Measurements from ENCODE around the gene NDUFS1.
"Not testable (repeated sequence)": the region's sequence is repeated elsewhere in the genome, so short reads cannot be mapped to it uniquely, and the experiment has no call there.

Gene NDUFS1

GRCh38 chr2:206160807-206161179 lies 1.5 kb upstream of the NDUFS1 start:
- no peak for DNase-seq

GRCh38 chr2:206160125-206160806 lies 1.0 kb upstream of the NDUFS1 start:
- DNase-seq: no peak

- DNase-seq: peak in 1 of 2 experiments; percentile 2
These were observed 490 bp downstream of the NDUFS1 start for GRCh38 chr2:206158563-206159345.

GRCh38 chr2:206157014-206157413 lies 2.2 kb downstream of the NDUFS1 start:
- DNase-seq: not testable (repeated sequence)

- no peak for DNase-seq
These were observed 5.0 kb downstream of the NDUFS1 start for GRCh38 chr2:206154197-206154596.

GRCh38 chr2:206150631-206151030 lies 8.6 kb downstream of the NDUFS1 start:
- no peak for DNase-seq

- DNase-seq: no peak
These were observed 9.1 kb downstream of the NDUFS1 start for GRCh38 chr2:206150168-206150567.

GRCh38 chr2:206149330-206149729 lies 9.9 kb downstream of the NDUFS1 start:
- DNase-seq: no peak

- no peak for DNase-seq
These were observed 13.6 kb downstream of the NDUFS1 start for GRCh38 chr2:206145665-206146064.

GRCh38 chr2:206144383-206144782 lies 14.9 kb downstream of the NDUFS1 start:
- DNase-seq: no peak

- DNase-seq: no peak
These were observed 15.8 kb downstream of the NDUFS1 start for GRCh38 chr2:206143451-206143850.

GRCh38 chr2:206127656-206128055 lies 31.6 kb downstream of the NDUFS1 start:
- peak; percentile 2 to 3 for DNase-seq

- DNase-seq: no peak
These were observed 33.3 kb downstream of the NDUFS1 start for GRCh38 chr2:206125901-206126300.

GRCh38 chr2:206122569-206122968 lies 36.7 kb downstream of the NDUFS1 start:
- not testable (repeated sequence) for DNase-seq

GRCh38 chr2:206116278-206116677 lies 43.0 kb downstream of the NDUFS1 start:
- no peak for DNase-seq

- no peak for DNase-seq
These were observed 44.1 kb downstream of the NDUFS1 start for GRCh38 chr2:206115026-206115578.

- no peak for DNase-seq
These were observed 46.2 kb downstream of the NDUFS1 start for GRCh38 chr2:206112846-206113547.

- no peak for DNase-seq
These were observed 47.1 kb downstream of the NDUFS1 start for GRCh38 chr2:206112108-206112507.

GRCh38 chr2:206108713-206109112 lies 50.5 kb downstream of the NDUFS1 start:
- no peak for DNase-seq

GRCh38 chr2:206105541-206105940 lies 53.7 kb downstream of the NDUFS1 start:
- DNase-seq: no peak

GRCh38 chr2:206105038-206105437 lies 54.2 kb downstream of the NDUFS1 start:
- no peak for DNase-seq

GRCh38 chr2:206098872-206099271 lies 60.4 kb downstream of the NDUFS1 start:
- DNase-seq: not testable (repeated sequence)

- DNase-seq: no peak
These were observed 60.8 kb downstream of the NDUFS1 start for GRCh38 chr2:206098471-206098870.

Measured in Kasumi-1 (cell line).